GM12874 (cell line): ENCODE measurements around the gene TET2.

Source experiments
- CTCF ChIP-seq: IDR thresholded peaks from 2 replicates; pipeline ENCODE4 v1.5.1; 2011; ENCODE audit warnings: low read depth, mild to moderate bottlenecking, control low read depth, low read length, moderate library complexity; ENCODE audit not compliant: insufficient read depth

Gene TET2

GRCh38 chr4:105150503-105150902, 3.8 kb downstream of the TET2 start:
- TF ChIP-seq CTCF: no peak

GRCh38 chr4:105153749-105154148, 7.1 kb downstream of the TET2 start:
- no peak for TF ChIP-seq CTCF

GRCh38 chr4:105154576-105154975, 7.9 kb downstream of the TET2 start:
- no peak for TF ChIP-seq CTCF

- TF ChIP-seq CTCF: no peak
Observed at GRCh38 chr4:105155426-105155825, 8.8 kb downstream of the TET2 start.

- TF ChIP-seq CTCF: no peak
Observed at GRCh38 chr4:105158837-105159236, 12.2 kb downstream of the TET2 start.

GRCh38 chr4:105162123-105162796, 15.6 kb downstream of the TET2 start:
- TF ChIP-seq CTCF: no peak

- TF ChIP-seq CTCF: no peak
Observed at GRCh38 chr4:105164548-105164947, 17.9 kb downstream of the TET2 start.

- no peak for TF ChIP-seq CTCF
Observed at GRCh38 chr4:105166066-105166465, 19.4 kb downstream of the TET2 start.
